Gastrocnemius medialis (tissue), 4 donors: ENCODE results near the gene PHOSPHO2. TPM values are rescaled to one million over a fixed set of nuclear protein-coding genes. Genes with fewer than 3 reads are reported as not detected.

ENCODE experiments used
- ATAC-seq, 2 donors: fragments of 150-250 bp; one replicate each; pipeline ENCODE4 v1.9.1; 2016
- DNase-seq, 2 donors: peaks; one replicate each; pipeline ENCODE4 v3.0.0-alpha.2; 2019
- H3K27ac ChIP-seq, 4 donors: fragments of 200-600 bp; sonication (generic); 1 replicate in 1 of 4; 2 replicates in 3 of 4; pipeline ENCODE4 v1.5.1; 2016 to 2018; ENCODE audit warnings: mild to moderate bottlenecking in 2 of 4, moderate library complexity in 1 of 4
- H3K27me3 ChIP-seq, 3 donors: fragments of 200-600 bp; sonication (generic) in 2 of 3; 1 replicate in 1 of 3; 2 replicates in 2 of 3; pipeline versions ENCODE4 v1.5.1 to v1.6.0; 2016 to 2019; ENCODE audit warnings: mild to moderate bottlenecking in 1 of 3, moderate library complexity in 1 of 3
- H3K36me3 ChIP-seq, 2 donors: fragments of 200-600 bp; sonication (generic) in 1 of 2; one replicate each; pipeline ENCODE4 v1.5.1; 2017 to 2018
- H3K4me1 ChIP-seq, 2 donors: fragments of 200-600 bp; sonication (generic) in 1 of 2; one replicate each; pipeline ENCODE4 v1.5.1; 2016 to 2017; ENCODE audit warnings: mild to moderate bottlenecking in 2 of 2
- H3K4me3 ChIP-seq, 4 donors: fragments of 200-600 bp; sonication (generic) in 3 of 4; 1 replicate in 1 of 4; 2 replicates in 3 of 4; pipeline ENCODE4 v1.5.1; 2016 to 2019; ENCODE audit warnings: mild to moderate bottlenecking in 2 of 4
- H3K9me3 ChIP-seq, 3 donors: fragments of 200-600 bp; sonication (generic) in 2 of 3; 1 replicate in 1 of 3; 2 replicates in 2 of 3; pipeline ENCODE4 v1.5.1; 2016 to 2019
- POLR2A ChIP-seq, 2 donors: fragments of 450-650 bp; IDR thresholded peaks; one replicate each; pipeline ENCODE4 v1.6.1; 2017; ENCODE audit warnings: antibody characterized with exemption in 2 of 2, mild to moderate bottlenecking in 2 of 2, moderate library complexity in 2 of 2
- in situ Hi-C, 4 donors: fragments of 200-750 bp; cut with MboI; loops; one replicate each; pipeline versions ENCODE4 v1.15.0 to v1.8.0; 2017; ENCODE audit warnings: low sequenced_read_pairs in 4 of 4
- intact Hi-C: fragments of 100-400 bp; cut with DNase I; formaldehyde crosslinking; loops from one replicate; pipeline ENCODE4 v1.15.1; 2023; ENCODE audit warnings: low total_unique reads
- total RNA-seq, 4 donors: library from RNA; depleted of rRNA; stranded (reverse); fragments of >200 nt; gene quantifications; one replicate each; pipeline versions ENCODE4 v1.1.0 to v1.2.3, GENCODE V29; 2016
- TF ChIP-seq, protein P1 (sequence below), 5 experiments: fragments of 450-650 bp in 3 of 5; fragments of 200-600 bp in 2 of 5; sonication (generic) in 2 of 5; IDR thresholded peaks in 4 of 5; conservative IDR thresholded peaks in 1 of 5; 1 replicate in 4 of 5; 2 replicates in 1 of 5; pipeline ENCODE4 v1.5.1; 2016 to 2019; ENCODE audit warnings: antibody characterized with exemption in 5 of 5, mild to moderate bottlenecking in 3 of 5, moderate library complexity in 3 of 5

Gene PHOSPHO2
- total RNA-seq, 4 donors from 2014 or later = 2.0 to 9.4 (median 2.9) TPM

DNA sequence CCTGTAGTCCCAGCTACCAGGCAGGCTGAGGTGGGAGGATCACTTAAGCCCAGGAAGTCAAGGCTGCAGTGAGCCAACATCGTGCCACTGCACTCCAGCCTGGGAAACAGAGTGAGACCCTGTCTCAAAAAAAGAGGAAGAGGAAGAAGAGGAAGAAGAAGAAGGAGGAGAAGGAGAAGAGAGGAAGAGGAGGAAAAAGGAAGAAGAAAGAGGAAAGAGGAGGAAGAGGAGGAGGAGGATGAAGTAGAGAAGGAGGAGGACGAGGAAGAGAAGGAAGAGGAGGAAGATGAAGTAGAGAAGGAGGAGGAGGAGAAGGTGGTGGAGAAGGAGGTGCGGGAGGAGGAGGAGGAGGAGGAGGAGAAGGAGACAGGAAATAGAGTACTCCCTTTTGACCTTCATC is 38.1 kb upstream of the PHOSPHO2 start:
- H3K27ac ChIP-seq = no peak overlapping the region
- no peaks in the 10 kb centered on the region for H3K36me3 ChIP-seq
- H3K9me3 ChIP-seq = no peaks in the 10 kb centered on the region
- peaks cover 0 to 3% (median 0%) of the 10 kb centered on the region in 3 donors for H3K27me3 ChIP-seq
- intact Hi-C loops (no loop called here), in situ Hi-C loops (no loop called here)
- no peak overlapping the region for H3K4me3 ChIP-seq
- ATAC-seq = no peak
- H3K4me1 ChIP-seq = no peaks in the 10 kb centered on the region
- no peak for DNase-seq
- TF ChIP-seq, protein P1, sequence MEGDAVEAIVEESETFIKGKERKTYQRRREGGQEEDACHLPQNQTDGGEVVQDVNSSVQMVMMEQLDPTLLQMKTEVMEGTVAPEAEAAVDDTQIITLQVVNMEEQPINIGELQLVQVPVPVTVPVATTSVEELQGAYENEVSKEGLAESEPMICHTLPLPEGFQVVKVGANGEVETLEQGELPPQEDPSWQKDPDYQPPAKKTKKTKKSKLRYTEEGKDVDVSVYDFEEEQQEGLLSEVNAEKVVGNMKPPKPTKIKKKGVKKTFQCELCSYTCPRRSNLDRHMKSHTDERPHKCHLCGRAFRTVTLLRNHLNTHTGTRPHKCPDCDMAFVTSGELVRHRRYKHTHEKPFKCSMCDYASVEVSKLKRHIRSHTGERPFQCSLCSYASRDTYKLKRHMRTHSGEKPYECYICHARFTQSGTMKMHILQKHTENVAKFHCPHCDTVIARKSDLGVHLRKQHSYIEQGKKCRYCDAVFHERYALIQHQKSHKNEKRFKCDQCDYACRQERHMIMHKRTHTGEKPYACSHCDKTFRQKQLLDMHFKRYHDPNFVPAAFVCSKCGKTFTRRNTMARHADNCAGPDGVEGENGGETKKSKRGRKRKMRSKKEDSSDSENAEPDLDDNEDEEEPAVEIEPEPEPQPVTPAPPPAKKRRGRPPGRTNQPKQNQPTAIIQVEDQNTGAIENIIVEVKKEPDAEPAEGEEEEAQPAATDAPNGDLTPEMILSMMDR (IDR thresholded peaks at IDR 0.05 in 4 of 5, conservative IDR thresholded peaks at IDR 0.05 in 1 of 5) = no peak
- no peak for TF ChIP-seq POLR2A (IDR thresholded peaks at IDR 0.05)

DNA sequence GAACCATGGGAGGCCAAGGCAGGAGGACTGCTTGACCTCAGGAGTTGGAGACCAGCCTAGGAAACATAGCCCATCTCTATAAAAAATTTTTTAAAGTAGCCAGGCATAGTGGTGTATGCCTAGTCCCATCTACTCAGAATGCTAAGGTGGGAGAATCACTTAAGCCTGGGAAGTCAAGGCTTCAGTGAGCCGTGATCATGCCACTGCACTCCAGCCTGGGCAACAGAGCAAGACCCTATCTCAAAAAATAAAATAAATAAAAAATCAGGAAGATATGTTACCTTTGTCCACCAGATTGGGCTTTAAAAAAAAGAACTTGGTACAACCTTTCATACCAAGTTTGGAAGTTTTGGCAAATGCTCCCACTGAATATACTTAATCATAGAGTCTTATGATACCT is 35.4 kb upstream of the PHOSPHO2 start:
- H3K9me3 ChIP-seq = no peaks in the 10 kb centered on the region
- in situ Hi-C loops = no loop called here
- ATAC-seq (no peak), DNase-seq (no peak)
- no peak overlapping the region for H3K27ac ChIP-seq
- no peaks in the 10 kb centered on the region for H3K4me1 ChIP-seq
- peaks cover 0 to 3% (median 0%) of the 10 kb centered on the region in 3 donors for H3K27me3 ChIP-seq
- no peak overlapping the region for H3K4me3 ChIP-seq
- TF ChIP-seq, protein P1 (IDR thresholded peaks at IDR 0.05 in 4 of 5, conservative IDR thresholded peaks at IDR 0.05 in 1 of 5) = no peak
- no peak for TF ChIP-seq POLR2A (IDR thresholded peaks at IDR 0.05)
- intact Hi-C loops = no loop called here
- no peaks in the 10 kb centered on the region for H3K36me3 ChIP-seq

DNA sequence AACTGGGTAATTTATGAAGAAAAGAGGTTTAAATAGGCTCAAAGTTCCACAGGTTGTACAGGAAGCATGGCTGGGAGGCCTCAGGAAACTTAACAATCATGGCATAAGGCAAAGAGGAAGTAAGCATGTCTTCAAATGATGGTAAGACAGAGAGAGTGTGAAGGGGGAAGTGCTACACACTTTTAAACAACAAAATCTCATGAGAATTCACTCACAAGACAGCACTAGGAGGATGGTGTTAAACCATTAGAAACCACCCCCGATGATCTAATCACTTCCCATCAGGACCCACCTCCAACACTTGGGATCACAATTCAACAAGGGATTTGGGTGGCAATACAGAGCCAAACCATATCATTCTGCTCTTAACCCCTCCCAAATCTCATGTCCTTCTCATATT is 34.9 kb upstream of the PHOSPHO2 start:
- ATAC-seq = no peak
- intact Hi-C loops = no loop called here
- in situ Hi-C loops = no loop called here

DNA sequence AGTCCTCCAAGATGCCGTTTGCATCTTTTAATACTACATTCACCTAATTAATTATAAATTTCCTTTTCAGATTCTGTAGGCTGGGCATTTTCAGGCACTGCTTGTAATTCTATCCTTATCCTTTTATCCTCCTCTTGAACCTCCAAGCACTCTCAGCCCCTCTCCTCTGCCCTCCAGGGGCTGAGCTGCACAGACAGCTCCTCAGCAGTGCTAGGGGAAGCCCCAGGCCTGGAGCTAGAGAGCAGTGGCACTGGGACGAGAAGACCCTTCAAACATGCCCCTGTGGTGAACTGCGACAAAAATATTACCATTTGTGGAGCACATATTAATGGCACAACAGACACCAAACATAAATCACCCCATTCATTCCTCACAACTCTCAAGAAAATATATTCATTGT is 33.0 kb upstream of the PHOSPHO2 start:
- H3K27me3 ChIP-seq = no peaks in the 10 kb centered on the region

More for the DNA sequence above, 34.9 kb upstream of the PHOSPHO2 start:
- DNase-seq = no peak
- Histone ChIP-seq H3K27me3 (peaks cover 0 to 3% (median 0%) of the 10 kb centered on the region in 3 donors), H3K36me3 (no peaks in the 10 kb centered on the region), H3K27ac (no peak overlapping the region), H3K4me3 (no peak overlapping the region), H3K9me3 (no peaks in the 10 kb centered on the region), H3K4me1 (no peaks in the 10 kb centered on the region)
- TF ChIP-seq POLR2A (IDR thresholded peaks at IDR 0.05) = no peak
- TF ChIP-seq, protein P1 (IDR thresholded peaks at IDR 0.05 in 4 of 5, conservative IDR thresholded peaks at IDR 0.05 in 1 of 5) = no peak

More for the DNA sequence above, 33.0 kb upstream of the PHOSPHO2 start:
- in situ Hi-C loops (no loop called here), intact Hi-C loops (no loop called here)
- H3K27ac ChIP-seq = no peak overlapping the region
- DNase-seq = no peak
- no peak for ATAC-seq
- H3K4me3 ChIP-seq = no peak overlapping the region
- no peaks in the 10 kb centered on the region for H3K36me3 ChIP-seq
- no peaks in the 10 kb centered on the region for H3K9me3 ChIP-seq
- TF ChIP-seq, protein P1 (IDR thresholded peaks at IDR 0.05 in 4 of 5, conservative IDR thresholded peaks at IDR 0.05 in 1 of 5) = no peak
- TF ChIP-seq POLR2A (IDR thresholded peaks at IDR 0.05) = no peak
- no peaks in the 10 kb centered on the region for H3K4me1 ChIP-seq
